Coronary artery (tissue), 2 donors: ENCODE data around the gene ATMIN.

Experiments used
- DNase-seq: peaks from one replicate; pipeline ENCODE4 v3.0.0-alpha.2; 2017; ENCODE audit warnings: low spot score
- H3K27ac ChIP-seq, 2 donors: fragments of 200-600 bp; sonication (generic); one replicate each; pipeline ENCODE4 v1.5.1; 2016 to 2019
- H3K4me3 ChIP-seq: fragments of 200-600 bp; sonication (generic); 2 replicates; pipeline ENCODE4 v1.5.1; 2016; ENCODE audit warnings: mild to moderate bottlenecking, moderate library complexity
- CTCF ChIP-seq: fragments of 200-600 bp; sonication (generic); IDR thresholded peaks from one replicate; pipeline ENCODE4 v1.5.1; 2019; ENCODE audit warnings: antibody characterized with exemption

ATMIN gene

GRCh38 chr16:81004646-81005353 is 30.8 kb upstream of the ATMIN start:
- Histone ChIP-seq H3K4me3 (peak overlapping the region; percentile 93), H3K27ac (peak overlapping the region; percentile 30 to 54)
- no peak for DNase-seq
- TF ChIP-seq CTCF: no peak

- no peak for TF ChIP-seq CTCF
- DNase-seq: no peak
- H3K4me3 ChIP-seq: peak overlapping the region; percentile 93
- peak overlapping the region; percentile 95 to 99 for H3K27ac ChIP-seq
These were observed 30.0 kb upstream of the ATMIN start for GRCh38 chr16:81005610-81006161.

DNA sequence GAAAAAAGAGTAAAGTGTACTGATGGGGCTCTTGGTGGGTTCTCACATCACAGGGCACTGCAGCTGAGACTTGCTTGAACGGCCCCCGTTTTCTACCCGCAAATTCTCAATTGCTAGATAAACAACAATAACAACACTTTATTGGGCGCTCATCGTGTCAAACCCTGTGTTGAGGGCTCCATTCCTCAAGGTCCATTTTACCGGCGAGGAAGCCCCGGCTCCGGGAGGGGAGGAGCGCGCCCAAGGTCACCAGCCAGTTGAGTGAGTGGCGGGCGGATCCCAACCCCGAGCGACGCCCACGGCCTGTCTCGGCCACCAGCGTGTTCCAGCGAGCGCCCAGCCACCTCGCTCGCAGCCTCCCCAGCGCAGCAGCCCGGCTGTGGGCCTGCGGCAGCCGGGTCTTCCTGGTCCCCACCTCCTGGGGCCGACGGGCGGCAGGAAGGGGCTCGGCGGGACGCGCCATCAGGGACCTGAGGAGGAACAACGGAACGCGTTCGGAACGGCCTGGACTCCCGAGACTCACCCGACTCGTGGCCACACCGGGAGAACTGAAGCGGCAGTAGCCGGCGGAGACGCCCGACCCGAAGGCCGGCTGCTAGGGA is 29.3 kb upstream of the ATMIN start:
- TF ChIP-seq CTCF: no peak
- DNase-seq: peak; percentile 85
- Histone ChIP-seq H3K27ac (peak overlapping the region; percentile 95 to 99), H3K4me3 (peak overlapping the region; percentile 93)

DNA sequence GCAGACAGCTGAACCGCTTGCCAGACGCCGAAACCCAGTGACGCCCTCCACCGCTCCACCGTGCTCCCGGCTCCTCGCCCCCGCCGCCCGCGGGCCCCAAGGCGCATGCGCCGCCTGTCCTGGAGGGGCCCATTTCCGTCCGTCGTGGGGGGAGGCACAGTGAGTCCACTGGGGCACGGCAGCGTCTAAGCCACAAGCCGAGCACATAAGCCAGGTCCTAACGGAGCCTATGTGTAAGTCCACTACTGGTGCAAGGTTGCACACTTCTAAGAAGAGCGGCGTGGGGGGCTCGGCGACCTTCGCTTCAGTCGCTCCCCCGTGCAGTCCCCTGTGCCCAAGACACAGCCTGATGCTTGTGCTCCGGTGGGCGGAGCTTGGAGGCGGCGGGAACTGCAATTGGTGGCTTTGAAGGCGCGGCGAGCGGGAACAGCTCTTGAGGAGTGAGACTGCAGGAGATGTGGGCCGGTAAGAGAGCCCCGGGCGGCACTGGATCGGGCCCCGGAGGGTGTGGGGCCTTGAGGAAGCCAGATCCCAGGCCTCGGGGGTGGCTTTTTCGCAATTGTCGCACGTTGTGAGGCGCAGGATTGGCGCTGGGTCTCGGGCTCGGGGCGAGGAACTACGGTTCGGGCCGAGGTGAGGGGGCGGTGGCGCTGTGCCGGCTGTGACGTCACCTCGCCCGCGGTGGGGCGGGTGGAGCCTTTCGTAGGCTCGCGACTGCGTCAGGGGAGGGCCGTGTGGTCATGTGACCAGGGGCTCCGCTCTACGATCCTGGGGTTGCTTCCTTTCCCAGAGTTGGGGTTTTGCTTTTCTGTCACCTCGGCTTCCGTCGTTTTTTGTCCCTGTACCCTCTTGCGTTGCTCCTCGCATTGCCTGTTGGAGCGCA is 28.6 kb upstream of the ATMIN start, which contains the start of the genes CENPN and CMC2:
Gene CENPN (plus strand): TSS at position 402 of the 883 bp plus-strand sequence. CDS start 4,726 bp downstream, outside the sequence.
Gene CMC2 (minus strand): TSS at position 73 of the 883 bp plus-strand sequence. CDS start 9,491 bp downstream, outside the sequence.
- TF ChIP-seq CTCF: no peak
- peak within 1 kb of the TSS; percentile 93 for H3K4me3 ChIP-seq
- peak within 1 kb of the TSS; percentile 95 to 99 for H3K27ac ChIP-seq
- peak; percentile 100 for DNase-seq

DNA sequence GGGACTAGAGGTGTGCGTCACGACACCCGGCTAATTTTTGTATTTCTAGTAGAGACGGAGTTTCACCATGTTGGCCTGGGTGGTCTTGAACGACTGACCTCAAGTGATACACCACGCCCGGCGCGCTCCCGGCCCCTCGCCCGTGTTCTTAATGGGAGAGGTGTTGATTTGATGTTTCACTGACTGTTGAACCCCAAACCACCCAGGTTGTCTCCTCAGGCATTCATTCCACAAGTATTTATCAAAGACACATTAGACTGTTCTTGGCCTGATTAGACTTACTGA is 27.2 kb upstream of the ATMIN start:
- TF ChIP-seq CTCF: no peak
- DNase-seq: no peak
- no peak overlapping the region for H3K27ac ChIP-seq
- peak overlapping the region; percentile 93 for H3K4me3 ChIP-seq

GRCh38 chr16:81012974-81013373 is 22.7 kb upstream of the ATMIN start:
- no peak for DNase-seq
- Histone ChIP-seq H3K4me3 (no peak overlapping the region), H3K27ac (no peak overlapping the region)
- no peak for TF ChIP-seq CTCF
